Brain microvascular endothelial cell (primary cell): Measurements from ENCODE around the gene PEX3.
"Not testable (repeated sequence)": the region's sequence is repeated elsewhere in the genome, so short reads cannot be mapped to it uniquely, and the experiment has no call there.

Source experiments
- DNase-seq: peaks from one replicate; pipeline ENCODE4 v3.0.0-alpha.2; 2020
- H3K27ac ChIP-seq: fragments of 250-450 bp; sonication (Bioruptor Pico); 2 replicates; pipeline ENCODE4 v1.5.1; 2020; ENCODE audit warnings: mild to moderate bottlenecking, moderate library complexity
- H3K27me3 ChIP-seq: fragments of 250-450 bp; sonication (Bioruptor Pico); replicated peaks from 2 replicates; pipeline ENCODE4 v1.5.1; 2020; ENCODE audit warnings: mild to moderate bottlenecking
- H3K36me3 ChIP-seq: fragments of 250-450 bp; sonication (Bioruptor Pico); replicated peaks from 2 replicates; pipeline ENCODE4 v1.5.1; 2020; ENCODE audit warnings: mild to moderate bottlenecking
- H3K4me3 ChIP-seq: 2 replicates; pipeline ENCODE4 v1.5.1; 2011; ENCODE audit warnings: low read depth, mild to moderate bottlenecking, control low read depth, low read length, moderate library complexity
- CTCF ChIP-seq: IDR thresholded peaks from 2 replicates; pipeline ENCODE4 v1.5.1; 2011; ENCODE audit warnings: low read depth, mild to moderate bottlenecking, moderate library complexity, low read length, control low read depth, inconsistent platforms; ENCODE audit errors: missing control alignments
- in situ Hi-C: cut with HindIII; loops from 2 replicates; pipeline ENCODE4 v1.10.0; 2017; ENCODE audit warnings: low sequenced_read_pairs, low pct_ligation_motif_present

The PEX3 gene

GRCh38 chr6:143457563-143458359, 7.2 kb downstream of the PEX3 start:
- DNase-seq, result no peak
- no peak for TF ChIP-seq CTCF
- Histone ChIP-seq H3K4me3 (no peak overlapping the region), H3K36me3 (no peaks in the 10 kb centered on the region), H3K27ac (no peak overlapping the region), H3K27me3 (no peaks in the 10 kb centered on the region)
- in situ Hi-C loops, result no loop called here

- no peak for DNase-seq
- Histone ChIP-seq H3K4me3 (no peak overlapping the region), H3K36me3 (peaks cover 2% of the 10 kb centered on the region), H3K27ac (no peak overlapping the region), H3K27me3 (no peaks in the 10 kb centered on the region)
- in situ Hi-C loops, result no loop called here
- no peak for TF ChIP-seq CTCF
Measured at GRCh38 chr6:143465546-143465945, 14.9 kb downstream of the PEX3 start.

GRCh38 chr6:143468026-143468425, 17.4 kb downstream of the PEX3 start:
- DNase-seq, result no peak
- Histone ChIP-seq H3K27ac (no peak overlapping the region), H3K27me3 (no peaks in the 10 kb centered on the region), H3K4me3 (no peak overlapping the region), H3K36me3 (peaks cover 2% of the 10 kb centered on the region)
- in situ Hi-C loops, result no loop called here
- TF ChIP-seq CTCF, result no peak

- DNase-seq, H3K27me3 ChIP-seq, H3K4me3 ChIP-seq, H3K27ac ChIP-seq, H3K36me3 ChIP-seq, in situ Hi-C loops: not testable (repeated sequence)
Measured at GRCh38 chr6:143468823-143469222, 18.2 kb downstream of the PEX3 start.

GRCh38 chr6:143471822-143472221, 21.2 kb downstream of the PEX3 start:
- DNase-seq, result no peak
- Histone ChIP-seq H3K4me3 (no peak overlapping the region), H3K27ac (no peak overlapping the region), H3K27me3 (no peaks in the 10 kb centered on the region), H3K36me3 (peaks cover 2% of the 10 kb centered on the region)
- no peak for TF ChIP-seq CTCF
- in situ Hi-C loops, result no loop called here

- no peak for DNase-seq
- H3K27ac ChIP-seq, result no peak overlapping the region
- H3K27me3 ChIP-seq, result no peaks in the 10 kb centered on the region
- in situ Hi-C loops, result no loop called here
- peaks cover 5% of the 10 kb centered on the region for H3K36me3 ChIP-seq
- H3K4me3 ChIP-seq, result no peak overlapping the region
- TF ChIP-seq CTCF, result no peak
Measured at GRCh38 chr6:143476545-143476944, 25.9 kb downstream of the PEX3 start.
